Mesendoderm (in vitro differentiated cells): ENCODE measurements around the gene C1QTNF9B.
"Not testable (repeated sequence)": the region's sequence is repeated elsewhere in the genome, so short reads cannot be mapped to it uniquely, and the experiment has no call there.

Experiments
- DNase-seq: peaks from one replicate; pipeline ENCODE4 v3.0.0; 2013
- H2AK5ac ChIP-seq: 2 replicates; pipeline ENCODE4 v1.6.1; 2013; ENCODE audit warnings: low read length, inconsistent platforms
- H2BK120ac ChIP-seq: 2 replicates; pipeline ENCODE4 v1.6.1; 2013; ENCODE audit warnings: low read depth, mild to moderate bottlenecking, low read length, moderate library complexity, mixed read lengths
- H2BK15ac ChIP-seq: replicated peaks from 2 replicates; pipeline ENCODE4 v1.6.1; 2013; ENCODE audit warnings: low read depth, mild to moderate bottlenecking, moderate library complexity
- H2BK5ac ChIP-seq: 2 replicates; pipeline ENCODE4 v1.6.1; 2013; ENCODE audit warnings: low read length, inconsistent platforms
- H3K18ac ChIP-seq: 2 replicates; pipeline ENCODE4 v1.6.1; 2013; ENCODE audit warnings: mild to moderate bottlenecking, low read length, mixed read lengths
- H3K23ac ChIP-seq: one replicate; pipeline ENCODE4 v1.6.1; 2013; ENCODE audit warnings: low read length
- H3K27ac ChIP-seq: 2 replicates; pipeline ENCODE4 v1.5.1; 2013; ENCODE audit warnings: low read depth, mild to moderate bottlenecking, inconsistent platforms, low read length, moderate library complexity
- H3K27me3 ChIP-seq: 2 replicates; pipeline ENCODE4 v1.6.1; 2013; ENCODE audit warnings: low read length, control low read depth, mild to moderate bottlenecking, inconsistent platforms; ENCODE audit not compliant: insufficient read depth, poor library complexity
- H3K36me3 ChIP-seq: 2 replicates; pipeline ENCODE4 v1.6.1; 2013; ENCODE audit warnings: low read length, inconsistent platforms; ENCODE audit not compliant: control insufficient read depth, insufficient read depth
- H3K4ac ChIP-seq: one replicate; pipeline ENCODE4 v1.6.1; 2013; ENCODE audit warnings: low read depth, mild to moderate bottlenecking, low read length, moderate library complexity
- H3K4me1 ChIP-seq: 2 replicates; pipeline ENCODE4 v1.6.1; 2013; ENCODE audit warnings: low read depth, low read length, inconsistent platforms; ENCODE audit not compliant: control insufficient read depth
- H3K4me2 ChIP-seq: 2 replicates; pipeline ENCODE4 v1.6.1; 2013; ENCODE audit warnings: low read length
- H3K4me3 ChIP-seq: 2 replicates; pipeline ENCODE4 v1.5.1; 2013; ENCODE audit warnings: mild to moderate bottlenecking, low read length
- H3K56ac ChIP-seq: one replicate; pipeline ENCODE4 v1.6.1; 2013; ENCODE audit warnings: low read length
- H3K79me1 ChIP-seq: 2 replicates; pipeline ENCODE4 v1.6.1; 2013; ENCODE audit warnings: low read length, inconsistent platforms
- H3K79me2 ChIP-seq: 2 replicates; pipeline ENCODE4 v1.6.1; 2013; ENCODE audit warnings: mild to moderate bottlenecking, low read length; ENCODE audit not compliant: control insufficient read depth, insufficient read depth
- H3K9ac ChIP-seq: 2 replicates; pipeline ENCODE4 v1.6.1; 2013; ENCODE audit warnings: low read length, inconsistent platforms
- H4K5ac ChIP-seq: one replicate; pipeline ENCODE4 v1.6.1; 2013; ENCODE audit warnings: low read length
- H4K8ac ChIP-seq: one replicate; pipeline ENCODE4 v1.6.1; 2013; ENCODE audit warnings: low read depth, mild to moderate bottlenecking, control low read depth, low read length, moderate library complexity
- WGBS: extraction: QIAGEN DNeasy Blood & Tissue Kit; methylation state at CpG from one replicate; pipeline ENCODE4 v1.1.7; 2013; ENCODE audit warnings: low lambda C conversion rate, missing lambda C conversion rate; ENCODE audit not compliant: insufficient coverage; ENCODE audit errors: extremely low coverage; 5-methylcytosine and 5-hydroxymethylcytosine counted together

C1QTNF9B gene

DNA sequence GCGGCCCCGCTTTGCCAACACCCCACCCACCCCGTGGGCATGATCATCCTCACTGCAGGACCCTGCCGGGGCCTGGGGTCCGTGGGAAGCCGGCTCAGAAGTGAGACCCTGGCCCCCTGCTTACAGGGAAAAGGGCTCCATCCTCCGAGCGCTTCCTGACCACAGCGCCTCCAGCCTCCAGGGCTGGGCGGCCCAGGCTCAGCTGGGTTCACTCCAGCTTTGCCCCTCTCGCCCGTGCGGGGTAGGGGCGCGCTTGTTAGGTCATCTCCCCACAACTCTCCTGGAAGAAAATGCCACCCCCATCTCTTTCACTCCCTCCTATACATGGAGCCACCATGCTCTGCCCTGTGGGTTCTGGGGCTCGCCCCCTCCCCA, 6.6 kb upstream of the C1QTNF9B start:
- DNase-seq, result no peak
- H3K4ac ChIP-seq, result no peak overlapping the region
- H2AK5ac ChIP-seq, result no peak overlapping the region
- no peaks in the 10 kb centered on the region for H3K4me1 ChIP-seq
- H3K79me1 ChIP-seq, result no peaks in the 10 kb centered on the region
- no peak overlapping the region for H3K4me3 ChIP-seq
- no peak overlapping the region for H3K18ac ChIP-seq
- H3K27ac ChIP-seq, result no peak overlapping the region
- no peak overlapping the region for H3K9ac ChIP-seq
- H2BK5ac ChIP-seq, result no peak overlapping the region
- H4K8ac ChIP-seq, result no peak overlapping the region
- H3K79me2 ChIP-seq, result no peaks in the 10 kb centered on the region
- no peak overlapping the region for H4K5ac ChIP-seq
- no peak overlapping the region for H3K56ac ChIP-seq
- no peak overlapping the region for H2BK120ac ChIP-seq
- no peak overlapping the region for H3K4me2 ChIP-seq
- WGBS, result no CpG with 5 or more reads among the region's 16 CpGs
- H2BK15ac ChIP-seq, result no peak overlapping the region
- no peaks in the 10 kb centered on the region for H3K36me3 ChIP-seq
- peak overlapping the region; percentile 35 for H3K23ac ChIP-seq
- no peaks in the 10 kb centered on the region for H3K27me3 ChIP-seq

DNA sequence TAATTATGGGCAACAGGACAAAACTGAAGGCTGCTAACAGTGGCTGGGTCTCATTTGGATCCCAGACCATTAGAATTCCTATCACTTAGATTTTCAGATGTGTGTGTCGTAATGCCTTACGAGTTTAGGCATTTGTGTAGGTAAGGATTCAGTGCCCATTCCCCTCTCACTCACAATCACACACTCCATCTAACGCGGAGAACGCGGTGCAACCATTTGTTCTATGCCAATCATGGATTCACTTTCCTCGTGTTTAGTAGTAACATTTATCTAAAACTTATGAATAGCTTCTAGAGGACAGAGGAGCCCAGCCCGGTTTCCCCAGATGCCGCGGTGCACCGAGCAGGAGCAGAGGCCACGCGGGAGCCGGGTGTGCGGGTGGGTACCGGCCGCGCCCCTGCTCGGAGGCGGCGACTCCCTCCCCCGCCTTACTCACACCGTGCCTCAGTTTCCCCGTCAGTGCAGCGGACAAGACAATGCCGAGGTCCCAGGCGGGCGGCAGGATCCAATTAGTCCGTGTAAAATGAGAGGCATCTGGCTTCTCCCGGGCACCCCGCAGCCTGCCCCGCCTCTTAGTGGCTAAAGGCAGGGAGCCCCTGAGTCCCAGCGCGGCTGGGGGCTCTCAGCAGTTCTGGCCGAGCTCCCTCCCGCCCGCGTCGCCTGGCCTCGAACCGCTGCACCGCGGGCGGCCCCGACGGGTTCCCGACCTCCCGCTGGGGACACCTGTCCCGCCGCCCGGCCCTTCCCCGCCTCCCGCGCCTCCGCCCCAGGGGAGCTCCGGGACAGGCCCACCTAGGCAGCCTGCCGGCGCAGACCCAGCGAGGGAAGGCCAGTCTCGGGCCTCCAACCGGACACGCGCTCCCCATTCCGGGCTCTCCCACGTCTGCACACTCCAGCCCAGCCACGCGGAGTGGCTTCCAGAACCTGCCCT, 5.9 kb upstream of the C1QTNF9B start:
- no peak overlapping the region for H3K4me3 ChIP-seq
- H4K8ac ChIP-seq, result no peak overlapping the region
- H3K27ac ChIP-seq, result no peak overlapping the region
- no peak overlapping the region for H2BK15ac ChIP-seq
- no peak overlapping the region for H4K5ac ChIP-seq
- no peak overlapping the region for H3K4me2 ChIP-seq
- no peak for DNase-seq
- H2AK5ac ChIP-seq, result no peak overlapping the region
- H3K4me1 ChIP-seq, result no peaks in the 10 kb centered on the region
- no peak overlapping the region for H3K56ac ChIP-seq
- H3K79me2 ChIP-seq, result no peaks in the 10 kb centered on the region
- no peak overlapping the region for H2BK5ac ChIP-seq
- no peaks in the 10 kb centered on the region for H3K79me1 ChIP-seq
- no peak overlapping the region for H3K9ac ChIP-seq
- H3K4ac ChIP-seq, result no peak overlapping the region
- H3K23ac ChIP-seq, result peak overlapping the region; percentile 35
- no peaks in the 10 kb centered on the region for H3K27me3 ChIP-seq
- WGBS, result no CpG with 5 or more reads among the region's 67 CpGs
- H2BK120ac ChIP-seq, result no peak overlapping the region
- H3K18ac ChIP-seq, result no peak overlapping the region
- H3K36me3 ChIP-seq, result no peaks in the 10 kb centered on the region

DNA sequence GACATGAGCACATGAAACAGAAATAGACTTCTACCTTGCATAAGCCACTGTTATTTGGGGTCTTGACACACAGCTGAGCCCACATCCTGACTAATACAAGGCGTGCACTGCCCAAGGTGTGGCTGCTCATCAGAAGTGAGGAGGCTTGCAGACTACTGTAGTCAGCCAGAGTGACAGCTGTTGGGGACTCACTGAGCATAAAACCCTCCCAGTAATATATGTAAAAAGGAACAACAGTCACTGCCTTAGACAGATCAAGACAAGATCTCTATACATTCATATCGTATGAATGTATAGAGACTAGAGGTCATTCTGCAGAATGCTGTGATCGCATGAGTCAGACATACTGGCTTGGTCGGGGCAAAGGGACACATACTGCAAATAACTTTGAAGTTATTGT, 4.1 kb upstream of the C1QTNF9B start:
- Histone ChIP-seq H2BK15ac (no peak overlapping the region), H3K4ac (no peak overlapping the region), H2BK5ac (no peak overlapping the region), H4K5ac (no peak overlapping the region), H3K36me3 (no peaks in the 10 kb centered on the region), H2BK120ac (no peak overlapping the region), H3K9ac (no peak overlapping the region), H2AK5ac (no peak overlapping the region), H4K8ac (no peak overlapping the region), H3K23ac (no peak overlapping the region), H3K4me2 (no peak overlapping the region), H3K4me3 (no peak overlapping the region), H3K56ac (no peak overlapping the region), H3K4me1 (no peaks in the 10 kb centered on the region), H3K18ac (no peak overlapping the region), H3K27ac (no peak overlapping the region), H3K79me1 (no peaks in the 10 kb centered on the region), H3K79me2 (no peaks in the 10 kb centered on the region), H3K27me3 (no peaks in the 10 kb centered on the region)
- DNase-seq, result no peak
- no CpG with 5 or more reads among the region's 4 CpGs for WGBS

DNA sequence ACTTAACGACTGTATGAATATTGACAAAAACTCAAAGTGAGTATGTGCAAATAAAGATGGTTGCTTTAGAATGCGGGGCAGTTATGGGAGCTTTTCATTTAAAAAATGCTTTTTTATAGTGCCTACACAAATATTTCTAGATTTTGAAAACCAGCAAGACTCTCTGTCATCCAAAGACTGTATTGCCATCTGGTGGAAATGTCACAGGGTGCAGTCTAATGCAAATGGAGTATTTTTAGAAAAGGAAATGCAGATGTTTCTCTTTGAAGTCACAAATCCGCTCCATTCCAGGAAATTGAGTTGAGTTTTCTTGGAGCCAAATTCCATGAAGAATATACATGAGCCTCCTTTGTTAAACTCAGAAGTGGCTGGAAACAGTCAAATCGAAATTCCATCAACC, 2.3 kb upstream of the C1QTNF9B start:
- no peak overlapping the region for H3K4me3 ChIP-seq
- H3K36me3 ChIP-seq, result no peaks in the 10 kb centered on the region
- H4K5ac ChIP-seq, result no peak overlapping the region
- H2BK120ac ChIP-seq, result no peak overlapping the region
- H3K4ac ChIP-seq, result no peak overlapping the region
- H4K8ac ChIP-seq, result no peak overlapping the region
- H3K27me3 ChIP-seq, result no peaks in the 10 kb centered on the region
- no peak overlapping the region for H3K56ac ChIP-seq
- no peak overlapping the region for H2BK5ac ChIP-seq
- H3K79me1 ChIP-seq, result no peaks in the 10 kb centered on the region
- no peaks in the 10 kb centered on the region for H3K79me2 ChIP-seq
- H2AK5ac ChIP-seq, result no peak overlapping the region
- WGBS, result no CpG with 5 or more reads among the region's 4 CpGs
- no peaks in the 10 kb centered on the region for H3K4me1 ChIP-seq
- no peak overlapping the region for H3K27ac ChIP-seq
- H3K4me2 ChIP-seq, result no peak overlapping the region
- H3K23ac ChIP-seq, result no peak overlapping the region
- H3K9ac ChIP-seq, result no peak overlapping the region
- no peak overlapping the region for H2BK15ac ChIP-seq
- H3K18ac ChIP-seq, result no peak overlapping the region
- DNase-seq, result no peak

DNA sequence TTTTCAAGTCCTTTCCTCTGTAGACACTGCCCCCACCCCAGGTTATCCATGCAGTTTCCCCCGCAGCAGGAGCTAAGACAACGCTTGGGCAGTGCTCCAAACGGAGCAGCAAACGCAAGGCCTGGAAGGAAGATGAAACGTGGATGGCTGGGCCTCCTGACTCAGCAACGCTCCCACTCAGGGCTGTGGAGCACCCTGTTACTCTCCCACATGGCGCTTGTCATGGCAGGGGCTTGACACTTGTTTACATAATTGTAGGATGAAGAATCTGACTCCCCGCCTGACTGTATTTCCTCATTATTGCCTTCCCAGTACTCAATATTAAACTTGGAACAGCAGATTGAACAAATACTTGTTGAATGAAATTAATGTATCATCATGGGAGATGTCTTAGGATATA, 799 bp upstream of the C1QTNF9B start:
- H3K4me3 ChIP-seq, result no peak overlapping the region
- no peaks in the 10 kb centered on the region for H3K4me1 ChIP-seq
- H3K18ac ChIP-seq, result no peak overlapping the region
- H3K9ac ChIP-seq, result no peak overlapping the region
- no peaks in the 10 kb centered on the region for H3K79me2 ChIP-seq
- no peak overlapping the region for H3K27ac ChIP-seq
- no peak overlapping the region for H3K23ac ChIP-seq
- H4K8ac ChIP-seq, result no peak overlapping the region
- no peaks in the 10 kb centered on the region for H3K27me3 ChIP-seq
- no peaks in the 10 kb centered on the region for H3K79me1 ChIP-seq
- no peaks in the 10 kb centered on the region for H3K36me3 ChIP-seq
- no peak for DNase-seq
- H2BK15ac ChIP-seq, result no peak overlapping the region
- H2BK120ac ChIP-seq, result no peak overlapping the region
- no peak overlapping the region for H2AK5ac ChIP-seq
- H4K5ac ChIP-seq, result no peak overlapping the region
- no CpG with 5 or more reads among the region's 8 CpGs for WGBS
- no peak overlapping the region for H2BK5ac ChIP-seq
- no peak overlapping the region for H3K56ac ChIP-seq
- no peak overlapping the region for H3K4ac ChIP-seq
- H3K4me2 ChIP-seq, result no peak overlapping the region

DNA sequence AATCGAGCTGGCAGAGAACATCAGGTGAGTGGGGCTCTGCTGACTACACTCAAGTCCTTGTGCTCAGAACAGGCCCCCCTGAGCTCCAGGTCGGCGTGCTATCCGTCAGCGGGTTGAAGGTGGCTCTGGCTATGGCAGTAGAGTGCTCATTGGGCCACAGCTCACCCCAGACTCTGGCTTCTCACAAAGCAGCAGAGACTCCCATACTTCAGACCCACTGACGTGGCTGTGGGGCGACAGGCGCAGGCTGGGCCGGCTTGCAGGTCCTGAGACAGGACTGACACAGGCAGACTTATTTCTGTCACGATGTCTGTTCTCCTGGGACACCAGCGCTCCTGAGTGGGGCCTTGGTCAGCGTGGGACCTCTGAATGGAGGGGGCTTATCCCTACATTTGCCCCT, 2.6 kb downstream of the C1QTNF9B start:
- not testable (repeated sequence) for H3K4me1 ChIP-seq, H2BK120ac ChIP-seq, H3K56ac ChIP-seq, H3K4me3 ChIP-seq, H4K8ac ChIP-seq, H2BK15ac ChIP-seq, H3K23ac ChIP-seq, H3K27ac ChIP-seq, H3K4me2 ChIP-seq, H3K18ac ChIP-seq, H4K5ac ChIP-seq, H3K36me3 ChIP-seq, H2BK5ac ChIP-seq, H3K9ac ChIP-seq, H3K4ac ChIP-seq, H3K79me1 ChIP-seq, H3K79me2 ChIP-seq, DNase-seq, H2AK5ac ChIP-seq, H3K27me3 ChIP-seq
- no CpG with 5 or more reads among the region's 12 CpGs for WGBS
